Prostate gland (tissue), 2 donors: ENCODE data around the gene CABLES1.

Source experiments
- CTCF ChIP-seq, 4 experiments: fragments of 200-600 bp in 2 of 4; fragments of 450-650 bp in 2 of 4; sonication (generic) in 2 of 4; IDR thresholded peaks; 1 replicate in 3 of 4; 2 replicates in 1 of 4; pipeline ENCODE4 v1.5.1; 2016 to 2019; ENCODE audit warnings: antibody characterized with exemption in 4 of 4, mild to moderate bottlenecking in 2 of 4, moderate library complexity in 2 of 4
- POLR2A ChIP-seq: fragments of 450-650 bp; IDR thresholded peaks from one replicate; pipeline ENCODE4 v1.6.1; 2016; ENCODE audit warnings: antibody characterized with exemption, mild to moderate bottlenecking
- POLR2AphosphoS5 ChIP-seq: sonication (generic); formaldehyde crosslinking; IDR thresholded peaks from one replicate; pipeline ENCODE4 v1.6.1; 2017; ENCODE audit warnings: antibody characterized with exemption

DNA sequence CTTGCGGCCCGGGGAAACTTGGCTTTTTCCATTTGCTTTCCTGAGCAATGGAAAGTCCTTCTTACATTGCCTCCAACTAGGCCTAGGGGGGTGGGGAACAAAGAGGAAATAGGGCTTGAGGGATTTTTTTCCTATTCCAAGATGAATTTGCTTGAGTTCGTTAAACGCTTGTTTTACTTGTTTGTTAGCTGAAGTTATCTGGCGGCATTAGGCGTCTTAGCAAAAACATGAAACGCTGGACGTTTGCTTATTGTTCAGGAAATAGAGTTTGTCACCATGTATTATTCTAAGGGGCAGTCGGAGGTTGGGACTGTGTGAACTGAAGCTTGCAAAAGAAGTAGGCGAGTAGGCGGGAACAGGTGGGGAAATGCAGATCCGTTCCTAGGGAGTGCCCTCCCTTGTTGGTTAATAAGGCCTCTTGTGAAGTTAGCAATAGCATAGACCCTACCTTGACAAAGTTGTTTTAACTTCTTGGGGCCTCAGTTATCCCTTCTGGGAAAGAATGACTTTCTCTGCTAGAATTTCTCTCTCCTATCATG lies 1.9 kb downstream of the CABLES1 start:
- TF ChIP-seq CTCF (IDR thresholded peaks at IDR 0.05) (no peak), POLR2A (no peak), POLR2AphosphoS5 (no peak)
